Neural crest cell (in vitro differentiated cells): ENCODE data around the gene AP3S2. TPM values are rescaled to one million over a fixed set of nuclear protein-coding genes. Genes with fewer than 3 reads are reported as not detected.
"Not testable (repeated sequence)": the region's sequence is repeated elsewhere in the genome, so short reads cannot be mapped to it uniquely, and the experiment has no call there.

Experiments used
- DNase-seq: peaks from one replicate; pipeline ENCODE4 v3.0.0; 2021; ENCODE audit warnings: low read depth, mixed read lengths, low spot score
- H3K27ac Mint-ChIP-seq: one replicate; pipeline ENCODE4 v1.8.0; 2021; ENCODE audit warnings: mild to moderate bottlenecking, mixed read lengths; ENCODE audit not compliant: unreplicated experiment
- H3K27me3 Mint-ChIP-seq: 2 replicates; pipeline ENCODE4 v1.8.0; 2021; ENCODE audit warnings: low read depth, mild to moderate bottlenecking, mixed read lengths
- H3K36me3 Mint-ChIP-seq: 2 replicates; pipeline ENCODE4 v1.8.0; 2021; ENCODE audit warnings: low read depth, mild to moderate bottlenecking, mixed read lengths
- H3K4me1 Mint-ChIP-seq: 2 replicates; pipeline ENCODE4 v1.8.0; 2021; ENCODE audit warnings: mixed read lengths
- H3K4me3 Mint-ChIP-seq: one replicate; pipeline ENCODE4 v1.8.0; 2021; ENCODE audit warnings: mild to moderate bottlenecking, mixed read lengths
- H3K9me3 Mint-ChIP-seq: 2 replicates; pipeline ENCODE4 v1.8.0; 2021; ENCODE audit warnings: mixed read lengths
- total RNA-seq: library from RNA; stranded (reverse); gene quantifications from 2 replicates; pipeline ENCODE4 v1.2.1, GENCODE V29; 2021
- TF ChIP-seq, protein P1 (sequence below): fragments of 200-600 bp; sonication (generic); conservative IDR thresholded peaks from 2 replicates; pipeline ENCODE4 v1.5.0; 2021; ENCODE audit warnings: antibody characterized with exemption, mild to moderate bottlenecking

The AP3S2 gene
- total RNA-seq, 1 donor from 2014 or later, result 31.6 TPM

GRCh38 chr15:89784686-89784960, 109.2 kb downstream of the AP3S2 start:
- Mint-ChIP-seq H3K9me3 (peaks cover 8% of the 10 kb centered on the region), H3K27ac (no peak overlapping the region), H3K36me3 (peaks cover 5% of the 10 kb centered on the region), H3K27me3 (peaks cover 3% of the 10 kb centered on the region), H3K4me1 (peaks cover 13% of the 10 kb centered on the region), H3K4me3 (no peak overlapping the region)
- TF ChIP-seq, protein P1, sequence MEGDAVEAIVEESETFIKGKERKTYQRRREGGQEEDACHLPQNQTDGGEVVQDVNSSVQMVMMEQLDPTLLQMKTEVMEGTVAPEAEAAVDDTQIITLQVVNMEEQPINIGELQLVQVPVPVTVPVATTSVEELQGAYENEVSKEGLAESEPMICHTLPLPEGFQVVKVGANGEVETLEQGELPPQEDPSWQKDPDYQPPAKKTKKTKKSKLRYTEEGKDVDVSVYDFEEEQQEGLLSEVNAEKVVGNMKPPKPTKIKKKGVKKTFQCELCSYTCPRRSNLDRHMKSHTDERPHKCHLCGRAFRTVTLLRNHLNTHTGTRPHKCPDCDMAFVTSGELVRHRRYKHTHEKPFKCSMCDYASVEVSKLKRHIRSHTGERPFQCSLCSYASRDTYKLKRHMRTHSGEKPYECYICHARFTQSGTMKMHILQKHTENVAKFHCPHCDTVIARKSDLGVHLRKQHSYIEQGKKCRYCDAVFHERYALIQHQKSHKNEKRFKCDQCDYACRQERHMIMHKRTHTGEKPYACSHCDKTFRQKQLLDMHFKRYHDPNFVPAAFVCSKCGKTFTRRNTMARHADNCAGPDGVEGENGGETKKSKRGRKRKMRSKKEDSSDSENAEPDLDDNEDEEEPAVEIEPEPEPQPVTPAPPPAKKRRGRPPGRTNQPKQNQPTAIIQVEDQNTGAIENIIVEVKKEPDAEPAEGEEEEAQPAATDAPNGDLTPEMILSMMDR, result no peak
- no peak for DNase-seq

GRCh38 chr15:89783861-89784685, 109.7 kb downstream of the AP3S2 start:
- Mint-ChIP-seq H3K36me3 (peaks cover 5% of the 10 kb centered on the region), H3K4me1 (peaks cover 13% of the 10 kb centered on the region), H3K4me3 (no peak overlapping the region), H3K27ac (no peak overlapping the region), H3K27me3 (peaks cover 3% of the 10 kb centered on the region), H3K9me3 (peaks cover 8% of the 10 kb centered on the region)
- TF ChIP-seq, protein P1, result no peak
- no peak for DNase-seq

- Mint-ChIP-seq H3K4me3 (no peak overlapping the region), H3K27ac (no peak overlapping the region), H3K27me3 (peaks cover 9% of the 10 kb centered on the region), H3K9me3 (peaks cover 8% of the 10 kb centered on the region), H3K36me3 (peaks cover 5% of the 10 kb centered on the region), H3K4me1 (peaks cover 13% of the 10 kb centered on the region)
- DNase-seq, result no peak
- TF ChIP-seq, protein P1, result no peak
Observed at GRCh38 chr15:89783111-89783860, 110.5 kb downstream of the AP3S2 start.

- not testable (repeated sequence) for H3K9me3 Mint-ChIP-seq, H3K4me3 Mint-ChIP-seq, H3K27ac Mint-ChIP-seq, H3K36me3 Mint-ChIP-seq, DNase-seq
- H3K4me1 Mint-ChIP-seq, result peaks cover 13% of the 10 kb centered on the region
- H3K27me3 Mint-ChIP-seq, result peaks cover 11% of the 10 kb centered on the region
Observed at GRCh38 chr15:89782619-89782950, 111.2 kb downstream of the AP3S2 start.

- TF ChIP-seq, protein P1, result no peak
- Mint-ChIP-seq H3K4me1 (peaks cover 13% of the 10 kb centered on the region), H3K9me3 (no peaks in the 10 kb centered on the region), H3K27me3 (peaks cover 16% of the 10 kb centered on the region), H3K36me3 (no peaks in the 10 kb centered on the region), H3K4me3 (no peak overlapping the region), H3K27ac (no peak overlapping the region)
- DNase-seq, result no peak
Observed at GRCh38 chr15:89781891-89782618, 111.7 kb downstream of the AP3S2 start.
